CD4-positive, alpha-beta T cell treated with Interleukin-2 at 100 ng/mL for 4 hours (primary cell): ENCODE data around the gene ICAM1.

Experiments
- DNase-seq: peaks from one replicate; pipeline ENCODE4 v3.0.0-alpha.2; 2020; ENCODE audit warnings: low spot score

ICAM1 gene

GRCh38 chr19:10321874-10322835, 51.2 kb downstream of the ICAM1 start:
- DNase-seq = no peak

GRCh38 chr19:10325732-10326131, 54.8 kb downstream of the ICAM1 start:
- no peak for DNase-seq

DNA sequence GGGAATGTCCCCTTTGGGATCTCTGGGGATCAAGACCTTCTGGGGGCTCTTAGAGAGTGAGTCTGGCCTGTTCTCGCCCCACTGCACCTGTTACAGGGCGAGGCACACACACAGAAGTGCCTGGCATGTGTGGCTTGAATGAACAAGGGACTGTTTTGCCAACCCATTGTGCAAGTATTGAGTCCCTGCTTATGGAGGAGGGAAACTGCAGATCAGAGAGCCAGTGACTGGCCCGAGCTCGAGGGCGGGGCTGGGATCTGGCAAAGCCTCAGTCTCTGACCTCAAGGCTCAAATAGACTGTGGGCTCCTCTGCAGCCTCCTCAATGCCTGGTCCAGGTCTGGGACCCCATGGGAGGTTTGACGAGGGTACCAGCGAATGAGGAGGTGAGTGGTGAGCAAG, 56.9 kb downstream of the ICAM1 start:
- no peak for DNase-seq

DNA sequence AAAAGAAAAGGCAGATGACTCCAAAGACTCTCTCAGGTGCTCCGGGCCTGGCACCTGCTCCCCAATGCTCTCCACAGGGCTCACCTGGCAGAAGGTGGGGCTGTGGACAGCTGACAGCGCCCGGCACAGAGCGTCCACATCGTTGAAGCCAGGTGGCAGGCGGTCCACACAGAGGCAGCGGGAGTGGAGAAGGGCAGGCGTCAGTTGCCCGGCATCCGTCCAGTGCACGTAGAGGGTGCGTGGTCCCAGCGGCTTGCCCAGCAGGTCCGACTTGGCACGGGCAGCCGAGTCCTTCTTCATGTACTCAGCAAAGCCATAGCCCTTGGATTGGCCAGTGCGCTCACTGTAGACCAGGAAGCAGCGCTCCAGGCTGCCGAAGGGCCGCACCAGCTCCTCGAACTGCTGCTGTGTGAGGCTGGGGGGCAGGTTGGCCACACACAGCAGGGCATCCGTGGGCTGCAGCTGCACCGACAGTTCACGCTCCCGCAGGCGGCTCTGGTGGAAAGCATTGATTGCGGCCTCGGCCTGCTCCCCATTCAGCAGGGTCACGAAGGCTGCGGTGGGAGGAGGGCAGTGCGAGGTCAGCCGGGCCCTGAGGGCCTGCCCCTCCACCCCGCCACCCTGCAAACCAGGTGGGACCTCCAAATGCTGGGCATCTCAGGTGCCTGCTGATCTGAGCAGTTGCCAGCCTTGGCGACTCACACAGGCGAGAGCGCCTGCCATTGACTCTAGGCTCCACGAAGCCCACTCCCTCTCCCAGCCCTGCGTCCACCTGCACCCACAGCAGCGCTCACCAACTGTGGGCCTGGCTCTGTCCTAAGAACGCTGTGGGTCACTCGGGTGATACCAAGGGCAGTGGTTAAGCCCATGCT, 57.9 kb downstream of the ICAM1 start:
- no peak for DNase-seq

- no peak for DNase-seq
These were observed 58.6 kb downstream of the ICAM1 start for GRCh38 chr19:10329555-10329954.

DNA sequence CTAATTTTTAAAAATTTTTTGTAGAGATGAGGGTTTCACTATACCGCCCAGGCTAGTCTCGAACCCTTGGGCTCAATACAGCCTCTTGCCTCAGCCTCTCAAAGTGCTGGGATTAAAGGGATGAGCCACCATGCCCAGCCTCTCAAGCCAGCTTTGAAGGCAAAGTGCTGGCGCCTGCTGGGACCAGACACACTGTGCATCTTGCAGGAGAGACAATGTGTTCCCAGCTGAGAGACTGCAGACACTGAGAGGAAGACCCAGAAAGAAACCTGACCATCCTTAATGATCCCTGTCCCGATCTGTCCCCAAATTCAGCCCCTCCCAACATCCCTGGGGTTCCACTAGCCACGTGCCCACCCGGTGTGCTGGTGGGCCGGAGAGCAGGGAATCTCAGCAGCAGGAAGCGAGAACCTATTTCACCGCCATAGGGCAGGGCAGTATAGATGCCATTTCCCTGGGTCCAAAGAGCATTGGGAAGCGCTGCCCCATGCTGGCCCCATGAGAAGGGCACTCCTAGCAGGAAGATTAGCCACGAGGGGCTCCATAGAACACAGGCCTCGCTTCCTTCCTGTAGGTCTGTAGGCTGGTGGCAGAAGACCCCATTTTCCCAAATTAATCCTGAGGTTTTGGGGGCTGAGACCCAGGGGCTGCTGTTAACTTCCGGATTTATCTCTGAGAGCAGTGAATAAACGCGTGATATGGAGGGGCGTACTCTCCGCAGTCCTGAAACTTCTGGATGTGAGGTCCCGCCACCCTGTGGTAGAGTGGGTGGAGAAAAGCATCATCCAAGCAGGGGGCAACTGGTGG, 61.4 kb downstream of the ICAM1 start:
- no peak for DNase-seq

GRCh38 chr19:10332965-10333757, 62.2 kb downstream of the ICAM1 start, which contains the start of gene RAVER1:
Gene RAVER1 (minus strand): TSS chr19:10333529. CDS start chr19:10333507, 22 bp downstream.
- peak; percentile 98 for DNase-seq

DNA sequence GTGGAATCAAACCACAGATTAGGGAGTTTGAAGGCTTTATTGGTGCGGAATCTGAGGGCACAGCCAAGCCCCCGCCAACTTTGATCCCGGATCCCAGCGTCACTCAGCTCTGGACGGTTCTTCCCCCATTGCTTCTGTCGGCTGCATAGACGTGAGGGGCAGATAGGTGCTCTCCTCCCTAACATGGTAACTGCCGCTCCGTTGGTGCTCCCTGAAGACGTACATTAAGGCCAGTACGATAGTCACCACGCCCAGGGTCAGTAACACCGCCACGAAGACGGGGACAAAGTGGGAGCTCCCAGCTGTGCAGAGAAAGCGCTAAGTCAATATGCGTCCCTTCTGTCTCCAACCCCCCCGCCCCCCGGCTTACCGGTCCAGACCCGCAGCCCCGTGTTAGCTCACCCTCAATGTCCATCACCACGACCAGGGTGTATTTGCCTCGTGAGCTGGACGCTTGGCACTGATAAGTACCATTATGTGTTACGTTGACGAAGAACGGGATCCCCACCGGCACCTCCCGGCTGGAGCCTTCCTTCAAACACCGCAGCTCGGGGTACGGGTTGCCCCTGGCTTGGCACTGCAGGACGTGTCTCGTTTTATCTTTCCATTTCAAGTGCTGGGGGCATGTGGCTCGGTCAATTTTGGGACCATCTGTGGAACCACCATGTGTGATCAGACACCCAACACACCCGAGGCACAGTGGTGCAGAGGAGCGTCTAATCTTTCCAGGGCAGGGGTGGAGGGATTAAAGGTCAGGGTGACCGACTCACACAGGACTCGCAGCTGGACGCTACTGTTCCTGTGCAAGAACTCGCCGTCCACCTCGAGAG, 63.1 kb downstream of the ICAM1 start:
- DNase-seq = no peak

DNA sequence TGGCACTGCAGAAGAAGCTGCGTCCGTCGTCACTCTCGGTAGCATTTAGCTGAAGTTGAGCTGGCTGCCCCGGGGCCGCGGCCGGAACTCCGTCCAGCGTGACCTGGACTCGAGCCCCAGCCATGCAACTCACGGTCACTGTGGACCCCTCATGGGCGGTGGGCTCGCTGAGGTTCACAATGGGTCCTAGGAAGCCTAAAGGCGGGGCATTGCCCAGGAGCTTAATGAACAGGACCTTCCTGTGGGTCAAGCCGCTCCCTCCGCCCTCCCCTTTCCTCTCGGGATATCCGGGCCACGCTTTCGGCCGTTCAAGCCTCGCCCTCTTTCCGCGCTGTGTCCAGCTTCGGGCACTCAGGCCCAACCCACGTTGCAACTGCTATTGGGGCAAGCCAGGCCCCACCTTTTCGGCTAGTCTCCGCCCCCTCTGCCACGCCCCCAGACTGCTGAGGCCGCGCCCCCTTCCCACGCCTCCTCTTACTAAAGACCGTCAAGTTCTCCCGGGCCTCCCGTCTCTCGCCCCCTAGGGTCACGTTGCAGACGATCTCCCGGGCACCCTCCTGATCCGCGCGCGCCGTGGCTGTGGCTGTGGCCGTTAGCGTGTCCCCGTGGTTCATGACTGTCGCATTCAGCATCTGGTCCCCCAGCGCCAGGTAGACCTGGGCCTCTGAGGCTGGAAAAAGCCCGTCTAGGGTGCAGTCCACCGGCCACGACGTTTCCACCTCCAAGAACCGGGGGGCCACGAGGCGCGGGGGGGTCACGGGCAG, 63.9 kb downstream of the ICAM1 start:
- DNase-seq = no peak

DNA sequence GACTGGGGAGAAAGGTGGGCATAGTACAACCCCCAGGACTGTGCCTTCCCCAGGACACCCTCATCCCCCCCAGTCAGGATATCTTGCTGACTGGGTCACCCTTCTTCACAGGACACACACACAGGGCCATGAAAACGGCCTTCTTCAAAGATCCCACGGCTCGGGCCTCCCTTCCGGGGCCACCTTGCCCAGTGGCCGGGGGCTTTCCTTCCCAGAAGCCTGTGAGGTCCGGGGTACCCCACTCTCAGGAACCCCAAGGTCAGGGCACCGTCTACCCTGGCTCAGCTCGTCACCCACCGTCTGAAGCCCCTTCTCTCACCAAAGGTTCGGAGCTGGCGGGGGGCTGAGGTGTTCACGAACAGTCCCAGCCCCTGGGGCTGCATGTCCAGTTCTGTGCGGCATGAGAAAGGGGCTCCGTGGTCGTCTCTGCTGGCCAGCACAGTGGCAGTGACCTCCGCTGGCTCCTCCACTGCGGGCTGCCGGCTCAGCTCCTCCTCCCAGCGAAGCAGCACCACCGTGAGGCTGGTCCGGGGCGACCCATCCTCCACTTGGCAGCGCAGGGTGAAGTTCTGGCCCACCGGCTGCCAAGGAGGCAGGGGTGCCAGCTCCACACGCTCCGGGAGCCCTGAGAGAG, 64.5 kb downstream of the ICAM1 start:
- no peak for DNase-seq
